HCT116 (cell line): ENCODE measurements around the gene CNPPD1. TPM values are rescaled to one million over a fixed set of nuclear protein-coding genes. Genes with fewer than 3 reads are reported as not detected.

Experiments
- ATAC-seq: fragments of 200-7000 bp; cut with Tn5 transposase; 2 replicates; pipeline ENCODE4 v1.9.1; 2020; ENCODE audit warnings: mild to moderate bottlenecking, moderate library complexity
- BruUV-seq: library from RNA; stranded (reverse); fragments of 400-500 nt; replicated peaks from 2 replicates; lab custom pipeline; 2021; lab: Mats Ljungman, UMichigan
- CTCF ChIA-PET: fragments of 300-600 bp; sonication (Branson Sonifier 250); formaldehyde crosslinking; loops from one replicate; lab custom pipeline; 2021; ENCODE audit warnings: antibody characterized with exemption; lab: Charles Lee
- POLR2A ChIA-PET: fragments of 300-600, 350-600 bp; sonication (Branson Sonifier 250); formaldehyde crosslinking; loops from one replicate; lab custom pipeline; 2021; ENCODE audit warnings: antibody characterized with exemption; lab: Charles Lee
- RAD21 ChIA-PET, 2 experiments: fragments of 300-600 bp; sonication (Branson Sonifier 250); formaldehyde crosslinking; loops; one replicate each; lab custom pipeline; 2023; ENCODE audit warnings: low total read pairs in 2 of 2; ENCODE audit not compliant: uncharacterized antibody in 2 of 2, unreplicated experiment in 2 of 2, low non-redundant PET in 1 of 2; lab: Charles Lee
- DNase-seq: peaks from one replicate; pipeline ENCODE4 v3.0.0-alpha.2; 2010; ENCODE audit warnings: low read depth, low spot score
- H2AFZ ChIP-seq: fragments of 200-600 bp; shearing (Covaris generic), sonication (generic); 2 replicates; pipeline ENCODE4 v1.6.1; 2017; ENCODE audit warnings: low read depth, mixed run types, mixed read lengths, antibody characterized with exemption, low read length; ENCODE audit not compliant: poor library complexity, severe bottlenecking
- H3K27ac ChIP-seq: 2 replicates; pipeline ENCODE4 v1.5.1; 2012; ENCODE audit warnings: low read depth, low read length
- H3K27me3 ChIP-seq: fragments of 200-600 bp; sonication (generic); 2 replicates; pipeline ENCODE4 v1.6.1; 2016; ENCODE audit warnings: mixed run types, low read length, mixed read lengths; ENCODE audit not compliant: insufficient read depth
- H3K36me3 ChIP-seq, 2 experiments: fragments of 200-500 bp in 1 of 2; fragments of 200-600 bp in 1 of 2; sonication (Bioruptor generic) in 1 of 2; sonication (generic) in 1 of 2; 2 replicates each; pipeline versions ENCODE4 v1.5.1 to v1.6.1; 2014 to 2016; ENCODE audit warnings: low read length in 2 of 2, inconsistent platforms in 1 of 2, mixed read lengths in 1 of 2, mixed run types in 1 of 2; ENCODE audit not compliant: insufficient read depth in 2 of 2, control insufficient read depth in 1 of 2
- H3K4me1 ChIP-seq, 2 experiments: fragments of 200-600 bp in 1 of 2; sonication (generic) in 1 of 2; 2 replicates each; pipeline versions ENCODE4 v1.5.1 to v1.6.1; 2012 to 2017; ENCODE audit warnings: low read length in 2 of 2, inconsistent platforms in 1 of 2, mild to moderate bottlenecking in 1 of 2, mixed read lengths in 1 of 2, mixed run types in 1 of 2, moderate library complexity in 1 of 2; ENCODE audit not compliant: insufficient read depth in 2 of 2, control insufficient read depth in 1 of 2
- H3K4me2 ChIP-seq: fragments of 200-600 bp; sonication (generic); 2 replicates; pipeline ENCODE4 v1.6.1; 2017; ENCODE audit warnings: mixed run types, low read length, mixed read lengths
- H3K4me3 ChIP-seq, 2 experiments: fragments of 200-600 bp in 1 of 2; sonication (generic) in 1 of 2; replicated peaks in 1 of 2; 2 replicates each; pipeline ENCODE4 v1.5.1; 2011 to 2016; ENCODE audit warnings: low read length in 2 of 2, control low read depth in 1 of 2, low read depth in 1 of 2, mild to moderate bottlenecking in 1 of 2, mixed read lengths in 1 of 2, mixed run types in 1 of 2
- H3K79me2 ChIP-seq: fragments of 200-600 bp; sonication (generic); 2 replicates; pipeline ENCODE4 v1.6.1; 2017; ENCODE audit warnings: mild to moderate bottlenecking, mixed run types, low read length, moderate library complexity, mixed read lengths; ENCODE audit not compliant: insufficient read depth
- H3K9ac ChIP-seq: fragments of 200-600 bp; sonication (generic); 2 replicates; pipeline ENCODE4 v1.6.1; 2016; ENCODE audit warnings: low read length, mixed read lengths
- H3K9me2 ChIP-seq: fragments of 200-600 bp; sonication (generic), shearing (Covaris generic); 2 replicates; pipeline ENCODE4 v1.6.1; 2017; ENCODE audit warnings: mixed run types, mild to moderate bottlenecking, moderate library complexity; ENCODE audit not compliant: insufficient read depth
- H3K9me3 ChIP-seq, 2 experiments: fragments of 200-500 bp in 1 of 2; fragments of 200-600 bp in 1 of 2; sonication (Bioruptor generic) in 1 of 2; sonication (generic) in 1 of 2; 2 replicates each; pipeline ENCODE4 v1.6.1; 2014 to 2017; ENCODE audit warnings: low read length in 2 of 2, mixed read lengths in 2 of 2, inconsistent platforms in 1 of 2, low read depth in 1 of 2, mild to moderate bottlenecking in 1 of 2, mixed run types in 1 of 2, moderate library complexity in 1 of 2; ENCODE audit not compliant: control insufficient read depth in 1 of 2, insufficient read depth in 1 of 2
- H4K20me1 ChIP-seq: fragments of 200-600 bp; sonication (generic), shearing (Covaris generic); 2 replicates; pipeline ENCODE4 v1.6.1; 2017; ENCODE audit warnings: mixed run types, mild to moderate bottlenecking, moderate library complexity; ENCODE audit not compliant: insufficient read depth
- ATF3 ChIP-seq: IDR thresholded peaks from 2 replicates; pipeline ENCODE4 v1.6.1; 2012
- EGR1 ChIP-seq: IDR thresholded peaks from 2 replicates; pipeline ENCODE4 v1.6.1; 2012; ENCODE audit warnings: low read depth
- ELF1 ChIP-seq: IDR thresholded peaks from 2 replicates; pipeline ENCODE4 v1.6.1; 2012; ENCODE audit warnings: low read depth, borderline replicate concordance
- EZH2 ChIP-seq: fragments of 200-600 bp; sonication (generic); IDR thresholded peaks from 2 replicates; pipeline ENCODE4 v1.6.1; 2017; ENCODE audit warnings: antibody characterized with exemption, mixed run types
- JUND ChIP-seq: IDR thresholded peaks from 2 replicates; pipeline ENCODE4 v1.6.1; 2012
- POLR2A ChIP-seq: IDR thresholded peaks from 2 replicates; pipeline ENCODE4 v1.7.0; 2011; ENCODE audit warnings: borderline replicate concordance; ENCODE audit not compliant: insufficient read depth, insufficient read length; ENCODE audit errors: extremely low read depth
- REST ChIP-seq: IDR thresholded peaks from 2 replicates; pipeline ENCODE4 v1.6.1; 2012; ENCODE audit warnings: low read depth
- YY1 ChIP-seq: IDR thresholded peaks from 2 replicates; pipeline ENCODE4 v1.6.1; 2011; ENCODE audit warnings: low read length, low read depth, moderate library complexity, mild to moderate bottlenecking; ENCODE audit not compliant: insufficient replicate concordance; ENCODE audit errors: extremely low read depth
- intact Hi-C: fragments of 100-400 bp; cut with micrococcal nuclease; formaldehyde crosslinking; loops from 2 replicates; pipeline ENCODE4 v1.10.0; 2022
- total RNA-seq: library from RNA; stranded (reverse); gene quantifications from one replicate; pipeline ENCODE4 v1.2.1, GENCODE V29; 2021; ENCODE audit not compliant: unreplicated experiment

The CNPPD1 gene
- total RNA-seq, 1 experiment from 2014 or later: 41.9 TPM

DNA sequence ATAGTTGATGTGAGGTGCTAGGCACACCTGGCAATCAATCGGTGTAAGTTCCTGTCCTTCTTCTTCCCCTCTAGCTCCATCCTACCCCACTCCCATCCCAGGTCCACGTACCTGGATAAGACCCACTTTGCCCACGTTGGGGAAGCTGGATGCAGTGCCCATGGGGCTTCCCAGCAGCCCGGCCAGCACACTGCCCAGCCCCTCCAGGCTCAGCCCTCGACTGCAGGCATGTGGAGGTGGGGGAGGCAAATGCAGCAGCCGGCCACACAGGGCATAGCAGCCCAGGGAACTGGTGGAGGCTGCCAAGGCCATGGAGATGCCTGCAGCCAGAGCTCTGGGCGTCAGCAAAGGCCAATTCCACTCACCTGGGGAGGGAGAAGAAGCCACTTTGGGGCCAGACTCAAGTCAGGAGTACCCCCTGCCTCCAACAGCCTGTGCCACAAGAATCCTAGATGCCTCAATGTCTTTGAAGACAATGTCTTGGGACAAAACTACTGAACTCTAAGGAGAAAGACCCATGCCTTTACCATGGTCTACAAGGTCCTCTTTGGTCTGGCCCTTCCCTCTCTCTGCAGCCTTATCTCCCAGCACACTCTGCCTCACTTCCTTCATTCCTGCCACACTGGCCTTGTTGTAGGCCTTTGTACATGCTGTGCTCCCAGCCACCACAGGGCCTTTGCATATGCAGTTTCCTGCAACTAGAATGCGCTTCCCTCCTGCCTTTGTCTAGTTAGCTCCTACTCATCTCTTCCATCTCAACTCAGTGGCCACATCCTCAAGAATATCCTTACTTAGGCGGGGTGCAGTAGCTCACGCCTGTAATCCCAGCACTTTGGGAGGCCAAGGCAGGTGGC is 11.4 kb downstream of the CNPPD1 start:
- Histone ChIP-seq H3K79me2 (no peaks in the 10 kb centered on the region), H3K9ac (no peak overlapping the region), H2AFZ (no peak overlapping the region), H3K4me1 (peaks cover 5 to 8% of the 10 kb centered on the region in 2 experiments; a peak in 3 of 4 replicates), H3K36me3 (no peaks in the 10 kb centered on the region), H3K27ac (no peak overlapping the region), H3K9me2 (no peaks in the 10 kb centered on the region), H3K9me3 (no peaks in the 10 kb centered on the region), H4K20me1 (no peaks in the 10 kb centered on the region), H3K27me3 (no peaks in the 10 kb centered on the region), H3K4me2 (no peak overlapping the region), H3K4me3 (no peak overlapping the region)
- intact Hi-C loops: no loop called here
- BruUV-seq: no TSS peak
- POLR2A ChIA-PET: no interaction called here
- RAD21 ChIA-PET: no interaction called here
- CTCF ChIA-PET: interaction anchor here (1.7 to 1.9 kb wide), 2 partner anchors 11 to 129 kb away, joined by 6 read pairs; partner anchors contain the start of gene CNPPD1
- ATAC-seq (no peak), DNase-seq (no peak)
- TF ChIP-seq ATF3 (no peak), EZH2 (no peak), YY1 (no peak), ELF1 (no peak), JUND (no peak), EGR1 (no peak), POLR2A (no peak)

DNA sequence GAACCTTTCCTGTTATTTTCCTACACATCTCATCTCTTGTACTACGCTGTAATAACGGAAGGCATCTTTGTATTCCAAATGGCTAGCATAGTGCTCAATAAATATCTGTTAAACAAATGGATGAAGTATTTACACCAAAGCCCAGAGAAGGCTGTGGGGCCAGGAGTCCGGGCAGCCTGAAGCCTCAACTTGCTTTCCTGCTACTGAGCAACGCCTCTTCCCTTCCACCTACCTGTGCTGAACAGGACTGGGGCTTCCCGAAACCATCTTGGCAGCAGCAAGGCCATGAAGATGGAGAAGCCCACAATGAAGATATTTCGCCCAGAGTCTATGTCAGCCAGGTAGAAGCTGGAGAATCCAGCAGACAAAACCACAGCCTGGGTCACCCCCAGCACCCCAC is 13.6 kb downstream of the CNPPD1 start:
- CTCF ChIA-PET: interaction anchor here (1.4 to 1.9 kb wide), 2 partner anchors 115 to 132 kb away, joined by 3 to 6 read pairs; no protein-coding TSS in a partner anchor

More for the DNA sequence above, 13.6 kb downstream of the CNPPD1 start:
- no TSS peak for BruUV-seq
- Histone ChIP-seq H3K9me2 (no peaks in the 10 kb centered on the region), H3K27me3 (no peaks in the 10 kb centered on the region), H4K20me1 (no peaks in the 10 kb centered on the region), H3K79me2 (no peaks in the 10 kb centered on the region), H3K4me3 (no peak overlapping the region), H3K9ac (no peak overlapping the region), H3K4me2 (no peak overlapping the region), H3K27ac (no peak overlapping the region), H3K9me3 (no peaks in the 10 kb centered on the region), H3K36me3 (no peaks in the 10 kb centered on the region), H3K4me1 (peaks cover 5 to 16% of the 10 kb centered on the region in 2 experiments; a peak in 3 of 4 replicates), H2AFZ (no peak overlapping the region)
- ATAC-seq (no peak), DNase-seq (no peak)
- intact Hi-C loops: no loop called here
- ChIA-PET POLR2A (no interaction called here), RAD21 (no interaction called here)
- TF ChIP-seq EGR1: no peak
- TF ChIP-seq JUND: no peak
- no peak for TF ChIP-seq REST
